OCI-LY1 (cell line): ENCODE measurements around the gene PADI6.

Experiments used
- CTCF ChIP-seq: fragments of 200-600 bp; sonication (generic), shearing (Covaris generic); IDR thresholded peaks from 2 replicates; pipeline ENCODE4 v1.5.1; 2017; ENCODE audit warnings: mild to moderate bottlenecking, antibody characterized with exemption, low read length, moderate library complexity, mixed read lengths
- EZH2 ChIP-seq: fragments of 200-600 bp; sonication (generic), shearing (Covaris generic); IDR thresholded peaks from 2 replicates; pipeline ENCODE4 v1.8.0; 2017; ENCODE audit warnings: borderline replicate concordance, mixed run types, mild to moderate bottlenecking, antibody characterized with exemption, low read length, moderate library complexity, mixed read lengths

GRCh38 chr1:17440827-17441168 lies 68.8 kb downstream of the PADI6 start:
- TF ChIP-seq CTCF (no peak), EZH2 (no peak)
